Measurements from ENCODE around the gene LIN7A.
A peak's percentile ranks its signal among the peaks of the same experiment; 100 is the strongest.

Gene LIN7A, protein sequence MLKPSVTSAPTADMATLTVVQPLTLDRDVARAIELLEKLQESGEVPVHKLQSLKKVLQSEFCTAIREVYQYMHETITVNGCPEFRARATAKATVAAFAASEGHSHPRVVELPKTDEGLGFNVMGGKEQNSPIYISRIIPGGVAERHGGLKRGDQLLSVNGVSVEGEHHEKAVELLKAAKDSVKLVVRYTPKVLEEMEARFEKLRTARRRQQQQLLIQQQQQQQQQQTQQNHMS

DNA sequence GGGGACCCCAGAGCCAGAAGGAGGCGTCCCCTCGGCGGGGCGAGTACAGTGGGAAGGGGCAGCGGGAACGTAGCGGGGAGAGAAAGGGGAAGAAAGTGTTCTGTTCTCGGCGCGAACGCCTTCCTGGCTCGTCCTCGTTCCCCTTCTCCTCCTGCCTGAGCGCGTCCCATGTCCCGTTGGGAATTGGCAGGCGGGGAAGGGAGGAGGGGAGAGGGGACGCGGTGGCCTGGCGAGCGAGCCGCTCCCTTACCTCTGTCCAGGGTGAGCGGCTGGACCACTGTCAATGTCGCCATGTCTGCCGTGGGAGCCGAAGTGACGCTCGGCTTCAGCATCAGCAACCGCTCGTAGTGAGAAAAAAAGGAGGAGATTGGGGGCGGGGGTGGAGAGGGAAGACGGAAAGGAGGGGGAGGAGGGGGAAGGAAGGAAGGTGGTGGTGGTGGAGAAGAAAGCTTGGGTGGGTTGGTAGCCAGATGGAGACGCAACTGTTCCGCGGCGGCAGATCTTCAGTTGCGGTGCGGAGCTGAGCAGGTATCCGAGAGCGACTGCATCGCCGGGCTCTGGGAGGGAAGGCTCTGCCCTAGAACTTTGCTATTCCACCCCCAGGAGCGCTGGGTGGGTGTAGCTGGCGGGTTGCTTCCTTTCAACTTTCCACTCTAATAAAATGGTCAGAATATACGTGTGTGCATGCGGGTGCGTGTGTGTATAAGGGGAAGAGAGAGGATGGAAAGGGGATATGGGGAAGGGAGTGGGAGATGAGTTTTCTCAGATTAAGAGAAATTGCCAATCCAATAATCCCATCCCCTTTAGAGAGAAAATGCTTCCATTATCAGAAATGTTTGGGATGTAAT is at the start of gene LIN7A:
Gene LIN7A, minus strand, starts transcription at position 544 of the 848 bp plus-strand sequence. Its CDS starts 212 bp downstream, at position 332.
- peak; percentile 28 for DNase-seq (ENCODE audit: low read depth)
- TF ChIP-seq, protein P1, sequence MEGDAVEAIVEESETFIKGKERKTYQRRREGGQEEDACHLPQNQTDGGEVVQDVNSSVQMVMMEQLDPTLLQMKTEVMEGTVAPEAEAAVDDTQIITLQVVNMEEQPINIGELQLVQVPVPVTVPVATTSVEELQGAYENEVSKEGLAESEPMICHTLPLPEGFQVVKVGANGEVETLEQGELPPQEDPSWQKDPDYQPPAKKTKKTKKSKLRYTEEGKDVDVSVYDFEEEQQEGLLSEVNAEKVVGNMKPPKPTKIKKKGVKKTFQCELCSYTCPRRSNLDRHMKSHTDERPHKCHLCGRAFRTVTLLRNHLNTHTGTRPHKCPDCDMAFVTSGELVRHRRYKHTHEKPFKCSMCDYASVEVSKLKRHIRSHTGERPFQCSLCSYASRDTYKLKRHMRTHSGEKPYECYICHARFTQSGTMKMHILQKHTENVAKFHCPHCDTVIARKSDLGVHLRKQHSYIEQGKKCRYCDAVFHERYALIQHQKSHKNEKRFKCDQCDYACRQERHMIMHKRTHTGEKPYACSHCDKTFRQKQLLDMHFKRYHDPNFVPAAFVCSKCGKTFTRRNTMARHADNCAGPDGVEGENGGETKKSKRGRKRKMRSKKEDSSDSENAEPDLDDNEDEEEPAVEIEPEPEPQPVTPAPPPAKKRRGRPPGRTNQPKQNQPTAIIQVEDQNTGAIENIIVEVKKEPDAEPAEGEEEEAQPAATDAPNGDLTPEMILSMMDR (conservative IDR thresholded peaks at IDR 0.05; ENCODE audit: control insufficient read depth, insufficient read depth, low read depth, low read length): no peak
- H3K4me3 ChIP-seq (ENCODE audit: control insufficient read depth, low read depth, low read length): peak within 1 kb of the TSS; percentile 76

DNA sequence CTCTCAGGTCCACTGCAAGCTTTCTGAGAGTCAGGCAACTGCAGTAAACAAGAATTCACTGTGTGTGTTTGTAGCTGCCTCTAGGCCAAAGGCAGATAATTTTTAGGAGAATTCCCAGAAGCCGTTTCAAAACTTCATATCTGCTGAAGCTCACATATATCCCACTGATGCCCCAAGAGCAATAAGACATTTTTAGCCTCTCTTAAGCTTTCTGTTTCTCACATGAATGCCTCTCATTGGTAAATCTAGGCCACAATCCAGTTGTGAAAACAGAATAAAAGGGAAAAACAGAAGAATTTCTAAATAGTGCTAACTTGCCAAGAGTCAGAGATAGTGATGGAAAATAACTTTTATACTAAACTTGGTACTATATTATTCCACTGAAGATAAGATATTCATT is 48.5 kb upstream of the LIN7A start:
- H3K4me3 ChIP-seq (ENCODE audit: control insufficient read depth, low read depth, low read length): no peak overlapping the region
- no peak for DNase-seq (ENCODE audit: low read depth)

DNA sequence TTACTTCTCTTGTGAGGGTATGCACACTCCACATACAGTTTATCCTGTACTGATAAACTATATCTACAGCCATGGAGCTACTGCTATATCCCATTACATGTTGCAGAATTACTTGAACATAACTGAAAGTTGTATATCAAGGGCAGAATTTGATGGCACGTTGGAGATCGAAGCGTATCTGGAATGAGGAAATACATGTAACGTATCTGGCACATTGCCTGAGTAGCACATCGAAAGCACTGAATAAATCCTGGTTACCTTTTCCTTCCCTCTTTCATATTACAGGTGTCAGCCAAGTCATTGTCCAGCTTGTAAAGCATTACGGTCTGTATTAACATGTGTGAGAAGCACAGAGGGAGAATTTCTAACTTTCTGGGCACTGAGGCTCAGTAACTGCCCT is 42.1 kb upstream of the LIN7A start:
- no peak for DNase-seq (ENCODE audit: low read depth)
- no peak overlapping the region for H3K4me3 ChIP-seq (ENCODE audit: control insufficient read depth, low read depth, low read length)
- TF ChIP-seq, protein P1 (conservative IDR thresholded peaks at IDR 0.05; ENCODE audit: control insufficient read depth, insufficient read depth, low read depth, low read length): no peak

More for the DNA sequence above, 48.5 kb upstream of the LIN7A start:
- TF ChIP-seq, protein P1 (conservative IDR thresholded peaks at IDR 0.05; ENCODE audit: control insufficient read depth, insufficient read depth, low read depth, low read length): no peak

DNA sequence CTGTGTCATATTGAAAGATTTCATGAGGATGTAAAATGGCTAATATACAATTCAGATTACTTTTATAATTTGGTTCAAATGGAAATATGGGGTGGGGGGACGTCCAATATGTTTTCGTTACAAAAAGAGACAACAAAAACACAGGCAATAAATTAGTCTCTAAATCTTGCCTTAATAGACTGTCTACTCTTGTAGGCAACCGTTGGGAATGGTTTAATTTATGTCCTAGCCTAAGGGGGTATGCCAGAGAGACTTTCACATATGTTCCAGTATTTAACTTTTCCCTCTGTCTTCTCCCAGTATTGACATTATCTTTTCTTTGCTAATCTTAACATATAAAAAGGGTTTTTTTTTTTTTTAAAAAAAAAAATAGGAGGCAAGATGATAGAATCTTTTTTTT is 41.5 kb upstream of the LIN7A start:
- H3K4me3 ChIP-seq (ENCODE audit: control insufficient read depth, low read depth, low read length): no peak overlapping the region
- DNase-seq (ENCODE audit: low read depth): no peak
- TF ChIP-seq, protein P1 (conservative IDR thresholded peaks at IDR 0.05; ENCODE audit: control insufficient read depth, insufficient read depth, low read depth, low read length): no peak

DNA sequence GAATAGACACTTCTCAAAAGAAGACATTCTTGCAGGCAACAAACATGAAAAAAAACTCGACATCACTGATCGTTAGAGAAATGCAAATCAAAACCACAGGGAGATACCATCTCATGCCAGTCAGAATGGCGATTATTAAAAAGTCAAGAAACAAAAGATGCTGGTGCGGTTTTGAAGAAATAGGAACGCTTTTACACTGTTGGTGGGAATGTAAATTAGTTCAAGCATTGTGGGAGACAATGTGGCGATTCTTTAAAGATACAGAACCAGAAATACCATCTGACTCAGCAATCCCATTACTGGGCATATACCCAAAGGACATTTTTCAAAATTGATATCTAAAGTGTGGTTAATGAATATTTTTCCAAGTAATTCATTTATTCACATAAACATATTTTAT is 39.6 kb upstream of the LIN7A start:
- TF ChIP-seq, protein P1 (conservative IDR thresholded peaks at IDR 0.05; ENCODE audit: control insufficient read depth, insufficient read depth, low read depth, low read length): no peak
- no peak overlapping the region for H3K4me3 ChIP-seq (ENCODE audit: control insufficient read depth, low read depth, low read length)
- DNase-seq (ENCODE audit: low read depth): no peak

DNA sequence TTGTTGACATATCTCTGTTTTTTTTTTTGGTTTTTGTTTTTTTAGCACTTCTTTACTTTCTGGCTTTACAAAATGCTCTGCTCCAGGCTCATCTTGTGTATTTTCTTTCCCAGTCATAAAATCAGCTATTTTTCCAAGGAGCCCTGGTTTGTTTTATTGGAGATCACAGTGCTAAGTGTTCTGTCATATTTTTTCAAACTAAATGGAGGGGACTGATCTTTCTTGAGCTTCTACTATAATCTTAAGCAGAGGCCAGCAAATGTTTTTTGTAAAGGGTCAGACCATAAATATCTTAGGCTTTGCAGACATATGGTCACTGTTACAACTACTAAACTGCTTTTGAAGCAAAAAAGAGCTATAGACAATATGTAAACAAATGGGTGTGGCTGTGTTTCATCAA is 30.6 kb upstream of the LIN7A start:
- TF ChIP-seq, protein P1 (conservative IDR thresholded peaks at IDR 0.05; ENCODE audit: control insufficient read depth, insufficient read depth, low read depth, low read length): no peak
- DNase-seq (ENCODE audit: low read depth): no peak
- no peak overlapping the region for H3K4me3 ChIP-seq (ENCODE audit: control insufficient read depth, low read depth, low read length)
